Measurements from ENCODE around the gene NACC2.
"Not testable (repeated sequence)": the region's sequence is repeated elsewhere in the genome, so short reads cannot be mapped to it uniquely, and the experiment has no call there.

NACC2 gene

DNA sequence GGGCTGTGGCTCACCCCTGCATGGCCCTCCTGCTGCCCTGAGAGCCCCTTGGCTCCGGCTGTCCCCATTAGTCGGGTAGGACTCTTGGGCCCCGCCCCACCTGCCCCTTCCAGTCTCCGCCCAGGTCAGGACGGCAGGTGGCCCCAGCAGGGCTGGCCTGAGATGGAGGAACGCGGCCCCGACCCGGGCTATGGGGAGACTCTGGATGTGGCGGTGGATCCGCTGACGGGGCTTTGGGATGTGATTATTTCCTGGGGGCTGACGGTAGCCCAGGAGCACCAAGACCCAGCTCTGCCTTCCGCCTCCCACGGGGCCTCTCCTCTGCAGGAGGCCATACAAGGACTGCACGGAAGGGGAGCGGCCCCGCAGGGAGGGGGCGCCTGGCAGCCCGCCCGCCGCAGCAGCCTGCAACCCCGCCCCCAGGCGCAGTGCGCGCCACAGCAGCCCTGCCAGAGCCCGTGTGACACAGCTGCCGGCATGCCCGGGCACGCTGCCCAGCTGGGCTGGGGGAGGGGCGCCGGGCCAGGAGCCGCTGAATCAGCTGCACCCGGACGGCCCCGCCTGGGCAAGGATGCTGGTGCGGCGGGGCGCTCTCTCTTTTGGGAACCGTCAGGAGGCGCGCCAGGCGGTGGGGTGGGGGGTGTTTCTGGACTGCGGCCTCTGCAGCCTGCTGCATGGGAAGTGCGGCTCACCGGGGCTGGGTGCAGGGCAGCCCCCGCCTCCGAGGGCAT is 14.4 kb upstream of the NACC2 start:
- DNase-seq = peak; percentile 99

DNA sequence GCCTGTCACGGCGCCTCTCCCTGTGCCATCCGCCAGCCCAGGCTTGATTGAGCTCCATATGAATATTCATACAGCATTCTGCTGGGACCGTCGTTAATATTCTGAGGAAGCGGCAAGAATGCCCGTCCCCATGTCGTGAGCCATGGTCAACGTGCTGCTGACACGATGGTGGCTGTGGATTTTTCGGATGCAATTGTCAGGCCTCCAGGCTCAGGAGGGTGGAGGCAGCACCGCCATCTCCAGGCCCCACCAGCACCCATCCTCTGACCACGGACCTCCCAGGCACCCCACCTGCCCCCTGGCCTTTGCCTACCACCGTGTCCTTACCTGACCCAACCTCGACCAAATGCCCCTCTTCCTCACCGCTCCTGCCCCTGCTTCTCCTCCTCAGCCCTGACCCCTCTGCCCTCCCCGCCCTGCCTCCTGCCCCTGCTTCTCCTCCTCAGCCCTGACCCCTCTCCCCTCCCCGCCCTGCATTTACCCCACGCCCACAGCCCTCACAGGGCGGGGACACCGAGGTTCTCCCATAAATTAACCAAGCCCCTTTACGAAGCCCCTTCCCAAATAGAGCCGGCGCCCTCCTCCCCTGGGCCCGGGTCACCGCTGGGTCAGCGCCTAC is 13.7 kb upstream of the NACC2 start:
- no peak for DNase-seq

DNA sequence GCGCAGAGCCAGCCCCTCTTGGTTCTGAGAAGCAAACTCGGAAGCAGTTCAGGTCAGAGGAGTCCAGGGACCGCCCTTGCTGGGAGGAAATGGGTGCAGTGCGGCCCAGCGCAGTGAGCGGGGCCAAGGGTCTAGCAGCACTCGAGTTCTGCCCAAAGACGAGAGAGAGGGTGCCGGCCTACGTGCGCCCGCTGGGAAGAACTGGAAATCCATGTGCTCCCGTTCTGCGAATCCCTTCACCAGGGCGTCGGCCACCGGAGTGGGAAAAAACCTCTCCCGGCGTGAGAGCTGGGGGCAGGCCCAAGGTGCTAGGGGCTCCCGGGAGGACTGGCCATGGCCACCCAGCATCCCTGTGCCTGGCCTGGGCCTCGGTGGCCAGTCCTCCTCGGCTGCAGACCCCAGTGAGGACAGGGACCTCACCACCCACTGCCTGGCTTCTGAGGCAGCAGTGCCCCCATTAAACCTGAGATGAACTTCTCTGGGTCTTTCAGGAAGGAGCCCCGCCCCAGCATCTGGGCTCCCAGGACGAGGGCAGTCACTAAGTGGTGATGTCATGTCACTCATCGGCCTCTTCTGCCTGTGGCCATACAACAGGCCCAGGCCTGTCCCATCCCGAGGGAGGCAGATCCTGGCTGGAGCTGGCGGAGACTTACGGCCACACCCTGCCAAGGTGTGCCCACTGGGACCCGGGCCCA is 13.0 kb upstream of the NACC2 start:
- DNase-seq = peak; percentile 94

DNA sequence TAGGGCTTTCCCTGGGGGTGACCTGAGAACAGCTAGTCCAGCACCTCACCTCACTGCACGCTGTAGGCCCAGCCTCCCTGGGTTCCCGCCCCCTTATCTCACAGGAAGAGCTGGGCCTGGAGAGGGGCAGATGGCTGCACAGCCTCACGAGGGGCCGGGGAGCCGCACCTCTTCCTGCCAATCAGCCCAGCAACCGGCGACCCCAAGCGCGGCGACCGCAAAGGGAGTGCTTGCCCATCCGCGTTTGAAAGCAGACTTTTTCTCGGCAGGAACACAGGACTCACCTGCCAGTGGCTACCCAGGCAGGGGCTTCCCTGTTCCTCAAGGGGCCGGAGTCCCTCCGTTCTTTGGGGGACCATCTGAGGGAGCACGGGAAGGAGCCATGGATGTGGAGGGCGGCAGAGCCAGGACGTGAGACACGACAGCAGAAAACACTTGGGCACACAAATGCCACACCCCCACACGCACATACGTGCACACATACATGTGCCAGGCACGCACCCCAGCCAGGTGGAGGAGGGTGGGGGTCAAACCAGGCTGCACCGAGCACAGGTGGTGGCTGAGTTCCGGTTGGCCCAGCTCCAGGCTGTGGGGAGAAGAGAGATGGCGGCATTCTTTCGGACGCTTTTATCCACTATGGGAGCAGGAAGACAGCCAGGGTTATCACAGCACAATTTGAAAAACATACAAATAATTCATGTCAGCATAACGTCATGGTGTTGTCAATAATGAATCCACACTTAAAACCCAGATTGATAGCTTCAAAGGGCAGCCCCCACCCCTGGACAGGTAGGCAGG is 12.3 kb upstream of the NACC2 start:
- peak; percentile 87 for DNase-seq

DNA sequence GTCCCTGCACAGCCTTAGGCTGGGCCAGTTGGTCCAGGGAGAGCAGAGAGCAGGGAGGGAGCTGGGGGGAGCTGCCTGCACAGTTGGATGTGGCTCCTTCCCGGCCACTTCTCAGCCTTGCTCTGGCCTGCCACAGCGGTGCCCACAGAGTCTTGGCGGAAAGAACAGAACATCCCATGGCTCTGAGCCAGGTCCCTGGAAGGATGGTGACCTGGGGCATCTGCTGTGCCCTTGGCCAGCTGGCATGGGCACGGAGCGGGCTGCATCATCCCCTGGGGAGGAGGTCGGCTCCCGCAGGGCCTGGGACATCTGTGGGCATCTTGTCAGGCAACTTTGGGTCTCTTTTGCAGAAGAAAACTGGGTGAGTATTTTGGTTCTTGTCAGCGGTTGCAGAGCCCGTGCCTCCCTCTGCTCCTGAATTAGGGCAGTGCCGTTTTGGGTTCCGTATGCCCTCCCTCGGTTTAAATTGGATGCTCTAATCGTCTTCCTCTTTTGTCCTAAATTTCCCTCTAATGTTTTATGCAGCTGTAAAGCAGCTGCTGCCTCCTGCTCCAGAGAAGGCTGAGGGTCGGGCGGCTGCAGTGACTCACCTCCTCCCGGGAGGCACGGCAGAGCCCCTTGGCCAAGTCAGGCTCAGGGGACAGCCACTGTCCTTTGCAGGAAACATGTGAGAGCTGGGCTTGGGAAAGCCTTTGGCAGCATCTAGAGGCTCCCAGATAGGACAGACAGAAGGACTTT is 10.5 kb upstream of the NACC2 start:
- DNase-seq = no peak

DNA sequence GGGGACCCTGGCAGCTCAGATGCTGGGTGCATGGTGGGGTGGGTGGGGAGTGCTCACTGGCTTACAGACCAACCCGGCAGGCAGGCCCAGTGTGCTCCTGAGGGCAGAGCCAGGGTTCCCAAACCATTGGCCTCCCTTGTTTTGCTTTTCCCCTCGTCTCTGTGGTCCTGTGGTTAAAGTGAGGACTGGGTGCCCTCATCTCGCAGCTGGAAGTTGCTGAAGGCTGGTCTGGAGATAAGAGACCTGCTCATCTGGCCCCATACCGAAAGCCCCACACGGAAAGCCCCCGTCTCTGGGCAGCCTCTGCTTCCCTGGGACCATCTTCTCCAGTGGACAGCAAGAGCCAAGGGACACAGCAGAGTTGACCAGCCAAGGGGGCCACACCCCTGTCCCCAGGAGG is 9.8 kb upstream of the NACC2 start:
- no peak for DNase-seq

DNA sequence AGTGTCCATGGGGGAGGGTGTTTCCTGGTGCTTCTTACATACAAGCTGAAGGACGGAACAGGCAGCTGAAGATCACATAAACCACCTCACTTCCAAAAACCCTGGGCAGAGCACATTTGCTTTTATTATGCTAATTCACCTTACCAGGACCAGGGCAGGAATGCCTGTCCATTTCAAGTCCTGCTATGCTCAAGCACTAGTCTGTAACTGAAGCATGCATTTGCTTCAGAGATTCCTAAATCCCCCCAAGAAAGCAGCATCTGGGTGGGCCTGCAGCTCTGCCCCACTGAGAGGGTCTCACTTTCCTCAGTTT is 9.4 kb upstream of the NACC2 start:
- no peak for DNase-seq

DNA sequence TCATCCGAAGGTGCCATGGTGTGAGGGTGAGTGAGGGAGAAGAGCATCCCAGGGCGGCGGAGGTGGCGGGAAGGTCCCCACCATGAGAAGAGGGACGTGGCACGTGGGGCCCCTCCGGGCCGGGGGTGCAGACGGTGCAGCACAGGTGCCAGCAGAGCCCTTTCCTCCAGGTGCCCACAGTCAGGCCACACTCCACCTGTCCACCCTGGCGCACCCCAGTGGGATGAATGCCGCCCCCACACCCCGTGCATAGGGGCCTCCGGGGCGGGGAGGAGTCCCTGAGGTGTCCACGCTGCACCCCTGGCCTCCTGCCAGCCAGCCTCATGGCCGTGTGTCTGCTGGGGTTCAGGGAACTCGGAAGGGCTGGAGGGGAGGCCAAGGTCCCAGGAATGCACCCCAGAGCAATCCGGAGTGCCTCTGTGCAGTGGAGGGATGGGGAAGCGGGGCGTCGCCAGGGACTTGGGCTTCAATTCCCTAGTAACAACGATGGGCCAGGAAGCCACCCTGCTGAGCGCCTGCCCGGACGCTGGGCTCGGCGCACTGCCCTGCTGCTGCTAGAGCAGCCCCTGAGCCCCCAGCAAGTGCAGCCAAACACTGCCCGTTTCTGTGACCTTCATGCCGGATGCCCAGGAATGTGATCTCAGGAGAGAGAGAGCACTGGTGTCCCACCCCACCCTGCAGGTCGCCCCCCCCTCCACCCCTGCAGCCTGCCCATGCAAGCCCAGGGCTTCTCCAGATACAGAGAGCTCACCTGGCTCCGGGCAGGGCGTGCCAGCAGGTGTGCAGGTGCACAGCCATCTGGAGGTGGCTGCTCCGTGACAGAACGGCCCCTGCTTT is 8.8 kb upstream of the NACC2 start:
- peak; percentile 93 for DNase-seq

DNA sequence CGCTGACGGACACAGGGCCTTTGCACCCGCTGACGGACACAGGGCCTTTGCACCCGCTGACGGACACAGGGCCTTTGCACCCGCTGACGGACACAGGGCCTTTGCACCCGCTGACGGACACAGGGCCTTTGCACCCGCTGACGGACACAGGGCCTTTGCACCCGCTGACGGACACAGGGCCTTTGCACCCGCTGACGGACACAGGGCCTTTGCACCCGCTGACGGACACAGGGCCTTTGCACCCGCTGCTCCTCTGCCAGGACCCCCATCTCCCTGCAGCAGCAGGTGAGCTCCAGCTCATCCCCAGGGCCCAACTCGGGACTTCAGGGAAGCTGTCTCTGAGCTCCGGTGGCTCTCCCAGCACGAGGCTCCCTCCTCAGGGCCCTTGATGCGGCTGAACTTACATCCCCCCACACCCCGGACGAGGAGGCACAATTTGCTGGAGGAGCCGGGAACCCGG is 6.6 kb upstream of the NACC2 start:
- DNase-seq = not testable (repeated sequence)

DNA sequence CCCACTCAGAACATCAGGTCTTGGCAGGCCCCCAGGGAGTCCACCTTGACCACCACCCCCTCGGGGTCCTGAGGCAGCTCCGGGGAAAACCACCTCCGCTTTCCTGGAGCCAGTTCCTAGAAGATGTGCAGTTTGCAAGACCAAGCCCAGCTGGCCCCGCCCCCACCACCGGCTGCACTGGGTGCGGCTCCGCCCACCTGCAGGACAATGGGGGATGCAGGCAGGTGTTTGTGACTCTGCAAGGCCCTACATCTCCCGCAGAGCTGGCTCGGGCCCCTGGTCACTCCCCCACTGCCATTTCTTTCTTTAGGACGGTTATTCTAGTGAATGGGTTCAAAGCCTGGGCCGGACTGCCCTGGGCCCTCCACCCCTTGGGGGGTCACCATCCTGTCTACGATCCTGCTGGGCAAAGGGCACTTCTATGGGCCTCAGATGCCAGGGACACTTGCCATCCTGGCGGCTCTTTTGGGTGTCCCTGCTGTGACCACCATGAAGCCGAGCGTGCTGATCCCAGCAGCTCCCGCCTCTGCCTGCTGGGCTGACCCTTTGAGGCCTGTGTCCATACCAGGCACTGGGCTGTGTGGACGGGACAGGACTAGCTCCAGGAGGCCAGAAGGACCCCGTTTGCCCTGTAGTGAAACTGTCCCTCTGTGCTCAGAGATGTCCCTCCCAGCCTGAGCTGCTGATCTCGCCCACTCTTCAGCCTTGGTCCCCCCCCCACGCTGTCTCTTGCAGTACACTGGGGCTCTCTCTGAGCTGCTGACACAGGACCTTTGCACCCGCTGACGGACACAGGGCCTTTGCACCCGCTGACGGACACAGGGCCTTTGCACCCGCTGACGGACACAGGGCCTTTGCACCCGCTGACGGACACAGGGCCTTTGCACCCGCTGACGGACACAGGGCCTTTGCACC is 5.9 kb upstream of the NACC2 start:
- peak; percentile 77 for DNase-seq

DNA sequence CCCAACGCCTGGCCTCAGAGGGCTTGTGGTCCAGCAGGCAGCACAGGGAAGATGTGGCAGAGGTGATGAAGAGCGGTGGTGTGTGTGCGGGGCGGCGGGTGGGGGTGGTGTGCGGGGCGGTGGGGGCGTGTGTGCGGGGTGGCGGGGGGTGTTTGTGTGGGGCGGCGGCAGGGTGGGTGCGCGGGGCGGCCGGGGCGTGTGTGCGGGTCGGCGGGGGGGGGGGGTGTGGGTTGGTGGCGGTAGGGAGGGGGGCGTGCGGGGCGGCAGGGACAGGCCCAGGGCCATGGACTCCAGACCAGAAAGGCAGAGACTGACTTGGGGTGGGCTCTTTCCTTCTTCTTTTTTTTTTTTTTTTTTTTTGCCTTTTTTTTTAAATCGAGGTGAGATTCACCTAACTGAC is 4.5 kb upstream of the NACC2 start:
- DNase-seq = no peak

DNA sequence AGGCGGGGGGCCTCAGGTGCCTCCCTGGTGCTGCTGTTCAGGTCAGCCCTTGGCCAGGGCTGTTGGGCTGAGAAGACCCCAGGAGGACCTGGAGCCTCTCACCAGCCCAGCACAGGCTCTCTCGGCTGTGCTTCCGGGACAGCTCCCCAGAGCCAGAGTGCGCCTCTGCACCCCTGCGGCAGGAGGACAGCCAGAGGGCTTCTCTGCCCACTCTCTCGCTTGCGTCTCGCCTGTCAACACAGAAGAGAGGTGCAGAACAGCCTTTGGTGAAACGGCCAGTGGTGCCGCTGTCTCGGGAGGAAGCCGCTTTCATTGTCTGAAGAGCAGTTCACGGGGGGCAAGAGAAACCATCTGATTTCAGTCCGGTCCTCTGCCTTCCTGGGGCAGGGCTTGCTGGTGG is 3.8 kb upstream of the NACC2 start:
- DNase-seq = no peak

DNA sequence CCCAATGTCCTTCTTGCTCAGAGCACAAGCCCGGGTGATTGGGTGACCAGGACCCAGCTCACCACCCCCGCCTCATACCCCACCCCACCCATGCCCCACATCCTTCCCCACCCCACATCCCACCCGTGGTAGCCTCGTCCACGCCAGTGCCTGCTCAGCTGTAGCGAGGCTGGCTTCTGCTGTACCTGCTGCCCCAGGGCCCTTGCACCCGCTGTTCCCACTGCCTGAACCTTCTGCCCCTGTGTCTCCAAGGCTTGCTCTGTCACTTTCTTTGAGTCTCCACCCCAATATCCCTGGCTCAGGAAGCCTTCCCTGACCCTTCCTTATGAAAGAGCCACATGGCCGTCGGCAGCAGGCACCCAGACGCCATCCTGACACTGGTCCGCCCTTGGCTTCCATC is 3.1 kb upstream of the NACC2 start:
- no peak for DNase-seq

DNA sequence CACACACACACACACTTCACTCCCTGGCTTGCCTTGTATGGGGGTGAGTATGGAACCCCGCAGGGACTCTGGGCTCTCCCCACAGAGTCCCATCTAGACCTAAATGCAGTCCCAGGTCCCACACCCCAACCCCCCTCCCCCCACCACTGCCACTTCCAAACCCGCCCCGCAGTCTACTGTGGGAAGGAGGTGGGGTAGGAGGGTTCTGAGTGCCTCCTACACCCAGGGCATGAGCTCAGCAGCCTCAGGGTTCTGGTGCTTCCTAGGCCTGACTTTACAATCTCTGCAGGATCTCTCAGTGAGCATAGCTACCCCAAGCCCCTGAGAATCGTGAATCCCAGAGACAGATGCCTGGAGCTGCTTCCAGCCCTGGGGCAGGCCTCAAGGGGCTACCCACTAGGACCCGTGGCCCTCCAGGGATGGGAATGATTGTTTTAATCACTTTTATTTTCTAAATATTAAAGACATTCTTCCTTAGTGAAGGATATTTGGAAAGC is 1.5 kb upstream of the NACC2 start:
- no peak for DNase-seq

DNA sequence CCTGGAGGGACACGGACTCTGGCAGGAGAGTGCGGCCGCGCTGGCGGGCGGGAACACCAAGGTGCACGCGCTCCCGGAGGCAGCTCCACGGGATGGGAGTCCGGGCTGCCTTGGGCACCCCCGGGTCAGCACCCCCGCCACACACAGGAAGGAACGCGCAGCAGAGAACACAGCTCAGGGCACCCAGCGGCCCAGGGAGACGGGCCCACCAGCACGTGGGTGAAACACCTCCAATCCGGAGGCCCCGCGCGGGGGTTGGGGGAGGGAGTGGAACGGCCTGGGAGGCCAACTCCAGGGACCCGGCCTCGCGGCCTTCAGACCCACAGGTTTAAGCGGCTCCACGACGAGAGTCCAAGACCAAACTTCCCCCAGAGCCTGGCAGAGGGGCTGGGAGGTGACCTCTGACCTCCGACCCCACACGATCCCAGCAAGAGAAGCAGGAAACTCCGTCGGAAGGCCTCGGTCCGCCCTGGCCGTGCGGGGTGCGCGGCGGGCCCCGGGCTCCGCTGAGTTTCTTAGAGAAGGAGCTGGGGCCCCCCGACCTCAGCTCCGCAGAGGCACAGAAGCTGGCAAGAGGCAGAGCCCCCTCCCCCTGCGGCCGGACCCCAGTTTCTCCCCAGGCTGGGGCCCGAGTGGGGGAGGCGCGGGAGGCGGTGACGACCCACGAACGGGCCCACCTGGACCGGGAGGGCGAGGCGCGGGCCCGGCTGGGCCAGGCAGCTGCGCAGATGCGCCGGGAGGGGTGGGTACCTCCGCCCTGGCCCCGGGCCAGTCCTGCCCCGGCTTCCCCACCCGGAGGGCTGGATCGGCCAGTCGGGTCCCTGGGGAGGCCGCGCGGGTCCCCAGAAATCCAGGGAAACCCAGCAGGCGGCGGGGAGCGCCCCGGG is 851 bp downstream of the NACC2 start:
- DNase-seq = no peak

DNA sequence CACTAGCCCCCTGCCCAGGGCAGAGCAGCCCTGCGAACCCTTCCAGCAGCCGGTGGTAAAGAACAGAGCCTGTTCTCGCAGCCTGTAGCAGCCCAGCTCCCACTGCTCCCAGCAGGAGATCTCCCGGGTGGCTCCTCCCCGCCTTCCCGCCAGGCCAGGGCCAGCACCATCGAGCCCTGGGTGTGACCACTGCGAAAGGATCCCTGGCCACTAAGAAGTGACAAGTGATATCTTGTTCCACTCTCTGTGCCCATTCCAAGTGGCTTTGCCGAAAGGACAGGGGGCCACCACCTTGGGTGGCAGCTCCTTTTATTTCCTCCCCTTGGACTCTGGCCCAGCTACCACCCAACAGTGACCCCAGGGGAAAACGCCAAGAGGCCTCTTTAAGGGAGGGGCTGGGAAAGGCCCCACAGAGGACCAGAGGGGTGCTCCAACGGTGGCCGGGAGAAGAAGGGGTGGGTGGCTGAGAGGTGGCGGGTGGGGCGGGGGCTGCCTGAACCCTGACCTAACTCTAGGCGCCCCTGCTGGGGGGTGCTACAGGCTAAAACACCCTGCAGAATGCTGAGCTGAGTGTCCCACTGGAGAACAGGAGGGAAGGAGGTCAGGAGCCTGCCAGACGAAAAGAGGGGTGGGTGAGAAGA is 1.6 kb downstream of the NACC2 start:
- DNase-seq = peak; percentile 26

DNA sequence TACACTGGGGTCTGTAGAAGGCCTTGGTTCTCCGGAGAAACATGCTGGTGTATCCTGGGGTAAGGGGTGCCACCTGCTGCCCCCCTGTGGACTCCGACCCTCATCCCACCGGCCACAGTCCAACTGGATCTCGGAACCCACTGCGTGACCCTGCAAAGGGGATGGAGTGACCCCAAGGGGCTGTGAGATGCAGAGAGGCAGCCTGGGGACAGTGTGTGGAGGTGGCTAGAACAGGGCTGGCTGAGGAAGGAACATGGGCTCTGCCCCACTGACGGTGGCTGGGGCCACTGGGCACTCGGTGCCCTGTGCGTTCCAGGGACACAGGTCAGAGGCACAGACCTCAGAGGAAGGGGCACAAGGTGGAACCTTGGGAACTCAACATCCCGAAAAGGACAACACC is 2.3 kb downstream of the NACC2 start:
- no peak for DNase-seq

DNA sequence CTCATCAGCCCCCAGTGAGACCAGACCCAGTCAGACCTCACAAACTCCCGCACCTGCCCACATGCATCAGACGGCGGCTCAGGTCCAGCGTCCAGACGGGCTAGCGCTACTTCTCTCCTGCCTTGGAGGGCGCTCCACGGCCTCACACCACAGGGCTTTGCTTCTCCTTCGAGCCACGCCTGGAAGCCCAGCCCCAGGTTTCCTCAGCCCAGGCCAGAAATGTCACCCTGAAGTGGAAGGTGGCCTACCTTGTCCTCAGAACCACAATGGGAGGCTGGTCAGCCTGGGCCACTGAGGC is 2.8 kb downstream of the NACC2 start:
- DNase-seq = no peak
